GM18502 (cell line): Measurements from ENCODE around the gene PFKP.

Experiments used
- ATAC-seq: cut with Tn5 transposase; IDR thresholded peaks from one replicate; pipeline ENCODE4 v1.9.1; 2021; ENCODE audit warnings: mild to moderate bottlenecking; ENCODE audit not compliant: unreplicated experiment, poor library complexity

Gene PFKP

GRCh38 chr10:3173171-3173878 lies 106.0 kb downstream of the PFKP start:
- ATAC-seq = peak; percentile 41

GRCh38 chr10:3178042-3178441 lies 110.7 kb downstream of the PFKP start:
- ATAC-seq = peak; percentile 33

GRCh38 chr10:3179174-3179573 lies 111.8 kb downstream of the PFKP start:
- no peak for ATAC-seq

GRCh38 chr10:3180355-3181025 lies 113.1 kb downstream of the PFKP start:
- no peak for ATAC-seq

- no peak for ATAC-seq
Measured at GRCh38 chr10:3185386-3185785, 118.0 kb downstream of the PFKP start.

- ATAC-seq = no peak
Measured at GRCh38 chr10:3186368-3186767, 119.0 kb downstream of the PFKP start.
